ENCODE measurements around the gene MFN1.

DNA sequence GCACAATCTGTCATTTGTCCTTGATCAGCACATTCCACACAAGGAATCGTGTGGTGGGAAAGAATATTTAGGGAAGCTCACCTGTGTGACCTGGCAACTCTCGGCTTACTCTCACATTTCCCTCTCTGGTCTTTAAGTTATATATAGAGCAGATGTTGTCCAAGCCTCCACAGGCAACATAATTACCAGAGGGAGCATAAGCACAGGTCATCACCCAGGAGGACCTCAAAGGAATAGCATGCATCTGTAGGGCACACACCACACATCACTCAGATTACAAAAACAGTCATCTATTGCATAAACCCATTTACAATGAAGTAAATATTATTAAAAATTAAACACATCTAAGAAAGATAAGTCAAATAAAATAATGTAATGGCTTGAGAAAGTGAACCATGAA is 67.3 kb downstream of the MFN1 start:
- TF ChIP-seq EZH2 (IDR thresholded peaks at IDR 0.05; ENCODE audit: insufficient read depth, poor library complexity, severe bottlenecking) (no peak), EZH2phosphoT487 (IDR thresholded peaks at IDR 0.05; ENCODE audit: insufficient read depth, low read depth) (no peak)
